K562 (cell line): ENCODE results near the gene CAMK2D. TPM values are rescaled to one million over a fixed set of nuclear protein-coding genes. Genes with fewer than 3 reads are reported as not detected.

ENCODE experiments used
- ATAC-seq: fragments of 200-7000 bp; cut with Tn5 transposase; 3 replicates; pipeline ENCODE4 v1.9.1; 2020; ENCODE audit warnings: moderate library complexity
- BruUV-seq: library from RNA; stranded (reverse); fragments of 400-500 nt; replicated peaks from 2 replicates; lab custom pipeline; 2021; lab: Mats Ljungman, UMichigan
- CTCF ChIA-PET: fragments of 300-600 bp; formaldehyde crosslinking; extraction: SDS; loops from one replicate; lab custom pipeline; 2021; ENCODE audit warnings: low intra/inter-chr PET ratio; lab: Yijun Ruan, JAX
- POLR2A ChIA-PET: fragments of 300-600, 350-650 bp; sonication (Branson Sonifier 250); formaldehyde crosslinking; extraction: SDS; loops from one replicate; lab custom pipeline; 2021; ENCODE audit warnings: antibody characterized with exemption, inconsistent platforms; lab: Yijun Ruan, JAX
- DNase-seq, 4 experiments: peaks; one replicate each; pipeline versions ENCODE4 v3.0.0 to v3.0.0-alpha.2; 2011 to 2018; ENCODE audit warnings: low spot score in 3 of 4, mixed read lengths in 3 of 4; ENCODE audit errors: extremely low read depth in 1 of 4
- FAIRE-seq: peaks from 2 replicates; lab custom pipeline; 2011; peaks lifted over from hg19 to GRCh38; lab: Jason Lieb, UNC
- H2AFZ ChIP-seq: 2 replicates; pipeline ENCODE4 v1.6.0; 2011; ENCODE audit warnings: low read depth, low read length, control low read depth, inconsistent platforms
- H3K27ac ChIP-seq: fragments of 200-600 bp; 3 replicates; pipeline ENCODE4 v1.8.0; 2011; ENCODE audit warnings: low read depth, mild to moderate bottlenecking, control low read depth, inconsistent platforms, low read length, moderate library complexity, mixed read lengths; ENCODE audit errors: extremely low read depth
- H3K27me3 ChIP-seq, 2 experiments: fragments of 300-600 bp in 1 of 2; 2 replicates in 1 of 2; 3 replicates in 1 of 2; pipeline versions ENCODE4 v1.6.0 to v1.8.0; 2011; ENCODE audit warnings: inconsistent platforms in 2 of 2, low read length in 2 of 2, mild to moderate bottlenecking in 1 of 2, mixed read lengths in 1 of 2, moderate library complexity in 1 of 2; ENCODE audit not compliant: control insufficient read depth in 2 of 2, insufficient read depth in 2 of 2
- H3K36me3 ChIP-seq: fragments of 300-600 bp; 3 replicates; pipeline ENCODE4 v1.8.0; 2011; ENCODE audit warnings: mild to moderate bottlenecking, low read length, inconsistent platforms; ENCODE audit not compliant: control insufficient read depth, insufficient read depth
- H3K4me1 ChIP-seq, 2 experiments: fragments of 200-600 bp in 1 of 2; replicated peaks in 1 of 2; 2 replicates in 1 of 2; 3 replicates in 1 of 2; pipeline versions ENCODE4 v1.5.1 to v1.8.0; 2011; ENCODE audit warnings: inconsistent platforms in 2 of 2, low read length in 2 of 2, mild to moderate bottlenecking in 1 of 2, mixed read lengths in 1 of 2, moderate library complexity in 1 of 2; ENCODE audit not compliant: control insufficient read depth in 2 of 2, insufficient read depth in 2 of 2
- H3K4me2 ChIP-seq: 2 replicates; pipeline ENCODE4 v1.6.1; 2011; ENCODE audit warnings: low read length, control low read depth, inconsistent platforms, mixed read lengths; ENCODE audit not compliant: insufficient read depth
- H3K4me3 ChIP-seq: fragments of 200-600 bp; sonication (generic), shearing (Covaris generic); 2 replicates; pipeline ENCODE4 v1.5.1; 2016; ENCODE audit warnings: control low read depth, inconsistent platforms
- H3K79me2 ChIP-seq: fragments of 200-600 bp; 3 replicates; pipeline ENCODE4 v1.8.0; 2011; ENCODE audit warnings: low read length, inconsistent platforms; ENCODE audit not compliant: control insufficient read depth, insufficient read depth
- H3K9ac ChIP-seq, 2 experiments: 2 replicates each; pipeline versions ENCODE4 v1.6.0 to v1.6.1; 2011; ENCODE audit warnings: low read depth in 2 of 2, low read length in 2 of 2, control low read depth in 1 of 2, inconsistent platforms in 1 of 2, mild to moderate bottlenecking in 1 of 2, mixed read lengths in 1 of 2; ENCODE audit not compliant: insufficient read depth in 1 of 2
- H3K9me1 ChIP-seq: one replicate; pipeline ENCODE4 v1.6.0; 2011; ENCODE audit warnings: inconsistent platforms, mild to moderate bottlenecking, low read length, moderate library complexity; ENCODE audit not compliant: control insufficient read depth, insufficient read depth
- H3K9me3 ChIP-seq: replicated peaks from 2 replicates; pipeline ENCODE4 v1.5.1; 2011; ENCODE audit warnings: low read depth, low read length, inconsistent platforms; ENCODE audit not compliant: control insufficient read depth, insufficient read depth
- H4K20me1 ChIP-seq: replicated peaks from 2 replicates; pipeline ENCODE4 v1.6.1; 2011; ENCODE audit warnings: low read length, inconsistent platforms, mixed read lengths; ENCODE audit not compliant: control insufficient read depth, insufficient read depth
- CREB3 ChIP-seq: fragments of 450-650 bp; conservative IDR thresholded peaks from 2 replicates; pipeline ENCODE4 v1.6.1; 2016; ENCODE audit warnings: missing genetic modification characterization, low read depth, mild to moderate bottlenecking, missing compliant biosample characterization, moderate library complexity
- DNMT1 ChIP-seq: fragments of 450-650 bp; IDR thresholded peaks from 2 replicates; pipeline ENCODE4 v1.6.1; 2016; ENCODE audit warnings: antibody characterized with exemption, mild to moderate bottlenecking
- HLTF ChIP-seq: fragments of 450-650 bp; IDR thresholded peaks from 2 replicates; pipeline ENCODE4 v1.6.1; 2016
- KAT2B ChIP-seq: IDR thresholded peaks from one replicate; pipeline ENCODE4 v1.6.1; 2012; ENCODE audit warnings: low read depth, mild to moderate bottlenecking, control low read depth, inconsistent platforms, low read length, moderate library complexity
- KDM5B ChIP-seq: fragments of 200-600 bp; sonication (generic); IDR thresholded peaks from 2 replicates; pipeline ENCODE4 v1.6.1; 2012; ENCODE audit warnings: low read depth, mild to moderate bottlenecking, moderate library complexity, low read length, control low read depth, inconsistent platforms; ENCODE audit not compliant: insufficient replicate concordance
- NFXL1 ChIP-seq: fragments of 450-650 bp; formaldehyde crosslinking; IDR thresholded peaks from 2 replicates; pipeline ENCODE4 v1.4.0; 2021; ENCODE audit warnings: mild to moderate bottlenecking
- NR4A1 ChIP-seq, 2 experiments: fragments of 250-450 bp in 1 of 2; fragments of 450-650 bp in 1 of 2; sonication (Bioruptor Pico) in 1 of 2; IDR thresholded peaks; 2 replicates each; pipeline versions ENCODE4 v1.4.0 to v1.6.1; 2016 to 2020; ENCODE audit warnings: mild to moderate bottlenecking in 2 of 2, missing compliant biosample characterization in 1 of 2, missing genetic modification characterization in 1 of 2, moderate library complexity in 1 of 2
- POU5F1 ChIP-seq: fragments of 150-350 bp; IDR thresholded peaks from 2 replicates; pipeline ENCODE4 v1.6.1; 2014; ENCODE audit warnings: borderline replicate concordance, low read length, low read depth, mild to moderate bottlenecking; ENCODE audit not compliant: partially characterized antibody
- SMAD1 ChIP-seq: fragments of 150-350 bp; IDR thresholded peaks from 2 replicates; pipeline ENCODE4 v1.6.1; 2014; ENCODE audit warnings: low read length, low read depth; ENCODE audit not compliant: partially characterized antibody
- TAF1 ChIP-seq: IDR thresholded peaks from 2 replicates; pipeline ENCODE4 v1.6.1; 2011; ENCODE audit warnings: mild to moderate bottlenecking, low read length, moderate library complexity; ENCODE audit not compliant: insufficient read depth, control insufficient read depth, severe bottlenecking; ENCODE audit errors: extremely low read depth
- UBTF ChIP-seq, 2 experiments: IDR thresholded peaks; 2 replicates each; pipeline ENCODE4 v1.6.1; 2012; ENCODE audit warnings: improper control_type of control experiment in 2 of 2, low read depth in 2 of 2, low read length in 2 of 2, borderline replicate concordance in 1 of 2
- XRCC5 ChIP-seq: fragments of 200-400 bp; formaldehyde crosslinking; IDR thresholded peaks from 2 replicates; pipeline ENCODE4 v1.6.1; 2017; ENCODE audit warnings: low read depth, mild to moderate bottlenecking, low read length
- ZBTB26 ChIP-seq: fragments of 450-650 bp; formaldehyde crosslinking; IDR thresholded peaks from 2 replicates; pipeline ENCODE4 v1.4.0; 2022; ENCODE audit warnings: missing genetic modification characterization
- ZBTB8A ChIP-seq: fragments of 450-650 bp; IDR thresholded peaks from 2 replicates; pipeline ENCODE4 v1.6.1; 2018; ENCODE audit warnings: mild to moderate bottlenecking, moderate library complexity; ENCODE audit not compliant: partially characterized antibody
- ZFP91 ChIP-seq: sonication (generic); formaldehyde crosslinking; IDR thresholded peaks from 2 replicates; pipeline ENCODE4 v1.8.0; 2022; ENCODE audit warnings: mild to moderate bottlenecking, missing genetic modification reagents
- WGBS: fragments of 100-300 bp; shearing (Covaris generic); methylation state at CpG from one replicate; pipeline ENCODE4 v1.1.6; 2016; ENCODE audit warnings: low coverage, mixed read lengths; ENCODE audit not compliant: insufficient coverage; ENCODE audit errors: missing lambda C conversion rate; 5-methylcytosine and 5-hydroxymethylcytosine counted together
- in situ Hi-C: fragments of 300-500 bp; cut with MboI; formaldehyde crosslinking; loops from 4 replicates; pipeline ENCODE4 v1.15.0; 2018; ENCODE audit warnings: inconsistent platforms, mixed read lengths
- intact Hi-C: fragments of 100-400 bp; cut with micrococcal nuclease; formaldehyde crosslinking; loops from 2 replicates; pipeline ENCODE4 v1.14.2; 2022
- polyA plus RNA-seq, 8 experiments: library from polyadenylated mRNA; depleted of rRNA in 4 of 8; stranded (reverse) in 5 of 8; unstranded in 3 of 8; fragments of >200 nt; fragmentation: Nextera tagmentation in 2 of 8; fragmentation: Illumina TruSeq in 1 of 8; extraction: Ambion mirVana in 2 of 8; extraction: Trizol in 1 of 8; gene quantifications; 2 replicates each; pipeline versions ENCODE4 v1.2.1 to v1.2.3, GENCODE V29; 2011 to 2014; ENCODE audit warnings: inconsistent platforms in 1 of 8, missing spikeins in 1 of 8
- total RNA-seq, 7 experiments: library from RNA; depleted of rRNA in 6 of 7; stranded (reverse); fragments of >200 nt in 6 of 7; fragmentation: Illumina TruSeq in 2 of 7; extraction: Trizol in 2 of 7; gene quantifications; 2 replicates each; pipeline versions ENCODE4 v1.2.1 to v1.2.3, GENCODE V29; 2011 to 2021; ENCODE audit warnings: low replicate concordance in 1 of 7

CAMK2D gene
- total and polyA plus RNA-seq, 9 of the 15 experiments (the other 6 are each of a cell fraction or from before 2014, with no cell fraction given) = 0.01 to 0.33 (median 0.04) TPM; not detected in 2

- intact Hi-C loops = no loop called here
- no peaks in the 10 kb centered on the region for H3K4me1 ChIP-seq
- H4K20me1 ChIP-seq = no peaks in the 10 kb centered on the region
- in situ Hi-C loops = no loop called here
- H3K9ac ChIP-seq = no peak overlapping the region
- H3K79me2 ChIP-seq = no peaks in the 10 kb centered on the region
- H3K9me1 ChIP-seq = no peaks in the 10 kb centered on the region
- CTCF ChIA-PET = no interaction called here
- H2AFZ ChIP-seq = no peak overlapping the region
- ATAC-seq (no peak), FAIRE-seq (no peak), DNase-seq (no peak)
- H3K4me2 ChIP-seq = no peak overlapping the region
- no peaks in the 10 kb centered on the region; a peak in 1 of 5 replicates for H3K27me3 ChIP-seq
- H3K9me3 ChIP-seq = no peaks in the 10 kb centered on the region
- no TSS peak for BruUV-seq
- H3K36me3 ChIP-seq = no peaks in the 10 kb centered on the region
- H3K27ac ChIP-seq = no peak overlapping the region
- TF ChIP-seq DNMT1 = no peak
- no peak for TF ChIP-seq CREB3 (tag)
- TF ChIP-seq KDM5B = no peak
- no peak for TF ChIP-seq HLTF
- no peak for TF ChIP-seq SMAD1
- TF ChIP-seq ZBTB8A = no peak
- TF ChIP-seq POU5F1 = no peak
- no peak for TF ChIP-seq UBTF (IDR thresholded peaks at IDR 0.05; ENCODE audit: borderline replicate concordance in 1 of 2, low read depth in 2 of 2, low read length in 2 of 2)
- no peak for TF ChIP-seq TAF1
- TF ChIP-seq NFXL1 (CRISPR knock-in tag) = no peak
- no peak for TF ChIP-seq XRCC5
- no peak for TF ChIP-seq ZBTB26 (CRISPR knock-in tag)
- no peak for TF ChIP-seq ZFP91
- TF ChIP-seq KAT2B = no peak
- no peak for TF ChIP-seq NR4A1 (CRISPR knock-in tag; IDR thresholded peaks at IDR 0.05)
- no peak for TF ChIP-seq NR4A1 (tag; IDR thresholded peaks at IDR 0.05)
- POLR2A ChIA-PET = no interaction called here
- H3K4me3 ChIP-seq = no peak overlapping the region
- 2% methylated on average over 3 of the region's 3 CpGs for WGBS
Observed at GRCh38 chr4:113638562-113638832, 123.0 kb downstream of the CAMK2D start.
